Lower lobe of right lung (tissue), 2 donors: ENCODE data around the gene PREP. TPM values are rescaled to one million over a fixed set of nuclear protein-coding genes. Genes with fewer than 3 reads are reported as not detected.

Source experiments
- ATAC-seq, 2 donors: fragments of 200-7000 bp; cut with Tn5 transposase; one replicate each; pipeline ENCODE4 v1.9.1; 2020 to 2022; ENCODE audit warnings: mild to moderate bottlenecking in 2 of 2, moderate library complexity in 2 of 2
- DNase-seq: peaks from one replicate; pipeline ENCODE4 v3.0.0-alpha.2; 2020
- H3K27ac ChIP-seq: fragments of 200-600 bp; one replicate; pipeline ENCODE4 v1.8.0; 2022
- H3K27me3 ChIP-seq: fragments of 200-600 bp; one replicate; pipeline ENCODE4 v1.8.0; 2022; ENCODE audit warnings: low read depth
- H3K36me3 ChIP-seq: fragments of 200-600 bp; one replicate; pipeline ENCODE4 v1.8.0; 2022; ENCODE audit warnings: mild to moderate bottlenecking
- H3K4me1 ChIP-seq: fragments of 200-600 bp; one replicate; pipeline ENCODE4 v1.8.0; 2022
- H3K4me3 ChIP-seq: fragments of 200-600 bp; one replicate; pipeline ENCODE4 v1.8.0; 2022; ENCODE audit warnings: mild to moderate bottlenecking
- H3K9me3 ChIP-seq: fragments of 200-600 bp; one replicate; pipeline ENCODE4 v1.8.0; 2022
- intact Hi-C: fragments of 100-400 bp; cut with DNase I; formaldehyde crosslinking; loops from one replicate; pipeline ENCODE4 v1.11.0; 2022
- total RNA-seq: library from RNA; stranded (reverse); fragmentation: NEBNext Ultra II Directional; extraction: Animal tissue kit (Norgen Biotek cat#: 25700); gene quantifications from one replicate; pipeline ENCODE4 v1.2.1, GENCODE V29; 2021
- TF ChIP-seq, protein P1 (sequence below): fragments of 200-600 bp; IDR thresholded peaks from one replicate; pipeline ENCODE4 v1.8.0; 2022; ENCODE audit warnings: antibody characterized with exemption, mild to moderate bottlenecking
- donor health status: DM: no; HTN: yes; CAD: no; lungs with severe emphysema.

The PREP gene
- total RNA-seq, 1 donor from 2014 or later = 30.0 TPM

DNA sequence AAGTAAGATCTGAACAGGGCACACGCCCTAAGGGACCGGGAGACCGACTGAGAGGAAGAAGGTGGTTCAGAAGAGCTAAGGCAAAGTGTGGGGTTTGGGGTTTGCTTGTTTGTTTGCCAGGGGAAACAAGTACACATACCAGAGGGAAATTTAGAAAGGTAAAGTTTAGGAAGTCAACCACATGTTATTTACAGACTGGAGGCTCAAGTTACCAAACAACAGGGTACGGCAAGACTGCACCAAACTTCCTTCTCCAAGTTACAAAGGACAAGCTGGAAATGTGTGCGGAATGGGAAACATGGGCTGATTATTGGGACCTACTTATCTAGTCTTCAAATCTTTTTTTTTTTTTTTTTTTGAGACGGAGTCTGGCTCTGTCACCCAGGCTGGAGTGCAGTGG is 11.2 kb downstream of the PREP start:
- ATAC-seq (no peak), DNase-seq (no peak)
- no peaks in the 10 kb centered on the region for H3K27me3 ChIP-seq
- no peaks in the 10 kb centered on the region for H3K9me3 ChIP-seq
- no peak overlapping the region for H3K4me3 ChIP-seq
- peaks cover 22% of the 10 kb centered on the region for H3K36me3 ChIP-seq
- intact Hi-C loops = no loop called here
- TF ChIP-seq, protein P1, sequence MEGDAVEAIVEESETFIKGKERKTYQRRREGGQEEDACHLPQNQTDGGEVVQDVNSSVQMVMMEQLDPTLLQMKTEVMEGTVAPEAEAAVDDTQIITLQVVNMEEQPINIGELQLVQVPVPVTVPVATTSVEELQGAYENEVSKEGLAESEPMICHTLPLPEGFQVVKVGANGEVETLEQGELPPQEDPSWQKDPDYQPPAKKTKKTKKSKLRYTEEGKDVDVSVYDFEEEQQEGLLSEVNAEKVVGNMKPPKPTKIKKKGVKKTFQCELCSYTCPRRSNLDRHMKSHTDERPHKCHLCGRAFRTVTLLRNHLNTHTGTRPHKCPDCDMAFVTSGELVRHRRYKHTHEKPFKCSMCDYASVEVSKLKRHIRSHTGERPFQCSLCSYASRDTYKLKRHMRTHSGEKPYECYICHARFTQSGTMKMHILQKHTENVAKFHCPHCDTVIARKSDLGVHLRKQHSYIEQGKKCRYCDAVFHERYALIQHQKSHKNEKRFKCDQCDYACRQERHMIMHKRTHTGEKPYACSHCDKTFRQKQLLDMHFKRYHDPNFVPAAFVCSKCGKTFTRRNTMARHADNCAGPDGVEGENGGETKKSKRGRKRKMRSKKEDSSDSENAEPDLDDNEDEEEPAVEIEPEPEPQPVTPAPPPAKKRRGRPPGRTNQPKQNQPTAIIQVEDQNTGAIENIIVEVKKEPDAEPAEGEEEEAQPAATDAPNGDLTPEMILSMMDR = no peak
- peaks cover 7% of the 10 kb centered on the region for H3K4me1 ChIP-seq
- no peak overlapping the region for H3K27ac ChIP-seq

DNA sequence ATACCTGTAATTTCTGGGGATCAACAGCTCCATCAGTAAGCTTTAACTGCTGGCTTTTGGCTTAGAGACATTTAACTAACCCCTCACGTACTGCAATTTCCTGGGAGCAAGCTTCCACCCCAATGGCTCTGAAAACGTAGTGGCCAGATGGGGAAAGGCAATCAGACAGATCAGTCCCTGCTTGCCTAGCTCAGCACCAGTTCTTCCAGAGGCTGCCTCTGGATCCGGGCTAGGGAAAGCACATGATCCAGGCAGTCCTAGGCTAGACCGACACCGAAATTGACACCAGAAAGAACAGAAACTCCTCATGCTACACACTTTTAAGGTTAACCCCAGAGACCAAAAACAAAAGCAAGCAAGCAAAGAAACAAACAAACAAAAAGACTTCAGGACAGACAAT is 13.3 kb downstream of the PREP start:
- Histone ChIP-seq H3K9me3 (no peaks in the 10 kb centered on the region), H3K27ac (no peak overlapping the region), H3K4me3 (no peak overlapping the region), H3K27me3 (no peaks in the 10 kb centered on the region), H3K4me1 (peaks cover 7% of the 10 kb centered on the region), H3K36me3 (peaks cover 9% of the 10 kb centered on the region)
- no peak for ATAC-seq
- intact Hi-C loops = no loop called here
- TF ChIP-seq, protein P1 = no peak
- DNase-seq = no peak

DNA sequence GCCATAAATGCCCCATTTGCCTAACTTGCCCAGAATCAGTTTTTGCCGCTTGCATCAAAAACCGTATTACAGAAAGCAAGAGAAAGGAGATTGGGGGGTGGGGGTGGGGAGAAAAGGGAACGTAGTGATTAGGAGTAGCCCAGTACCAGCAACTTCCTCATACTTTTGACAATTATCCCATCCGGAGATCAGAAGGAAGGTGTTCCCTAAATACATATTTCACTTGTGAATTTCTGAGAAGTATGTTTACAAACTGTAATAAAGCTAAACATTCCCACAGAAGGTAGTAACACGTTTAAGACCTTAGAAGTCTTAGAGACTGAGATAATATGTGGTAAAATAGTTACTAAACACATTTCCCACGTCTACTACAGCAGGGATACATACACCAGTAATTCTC is 14.5 kb downstream of the PREP start:
- intact Hi-C loops = no loop called here
- TF ChIP-seq, protein P1 = no peak
- Histone ChIP-seq H3K4me1 (peaks cover 7% of the 10 kb centered on the region), H3K9me3 (no peaks in the 10 kb centered on the region), H3K27me3 (no peaks in the 10 kb centered on the region), H3K4me3 (no peak overlapping the region), H3K36me3 (peaks cover 16% of the 10 kb centered on the region), H3K27ac (no peak overlapping the region)
- ATAC-seq (peak; percentile 34 to 68), DNase-seq (no peak)

DNA sequence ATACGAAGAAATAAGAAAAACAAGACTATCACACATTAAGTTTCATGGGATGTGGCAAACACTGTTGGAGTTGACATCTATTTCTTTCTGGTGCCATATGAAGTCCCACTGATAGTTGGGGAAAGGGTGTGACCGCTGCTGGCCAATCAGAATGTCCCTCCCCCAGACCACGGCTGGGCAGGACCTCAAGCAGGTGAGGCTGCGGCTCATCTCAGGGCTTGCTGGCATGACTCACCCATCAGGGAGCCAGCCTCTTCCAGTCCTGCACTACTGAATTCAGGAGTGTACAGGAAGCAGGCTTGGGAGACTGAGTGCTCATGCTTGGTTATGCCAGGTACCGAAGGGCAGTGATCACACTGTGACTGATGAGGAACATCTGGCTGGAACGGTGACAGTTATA is 18.9 kb downstream of the PREP start:
- Histone ChIP-seq H3K27ac (no peak overlapping the region), H3K9me3 (no peaks in the 10 kb centered on the region), H3K4me1 (peaks cover 12% of the 10 kb centered on the region), H3K27me3 (no peaks in the 10 kb centered on the region), H3K36me3 (peaks cover 7% of the 10 kb centered on the region), H3K4me3 (no peak overlapping the region)
- TF ChIP-seq, protein P1 = no peak
- intact Hi-C loops = no loop called here
- ATAC-seq (no peak), DNase-seq (no peak)

DNA sequence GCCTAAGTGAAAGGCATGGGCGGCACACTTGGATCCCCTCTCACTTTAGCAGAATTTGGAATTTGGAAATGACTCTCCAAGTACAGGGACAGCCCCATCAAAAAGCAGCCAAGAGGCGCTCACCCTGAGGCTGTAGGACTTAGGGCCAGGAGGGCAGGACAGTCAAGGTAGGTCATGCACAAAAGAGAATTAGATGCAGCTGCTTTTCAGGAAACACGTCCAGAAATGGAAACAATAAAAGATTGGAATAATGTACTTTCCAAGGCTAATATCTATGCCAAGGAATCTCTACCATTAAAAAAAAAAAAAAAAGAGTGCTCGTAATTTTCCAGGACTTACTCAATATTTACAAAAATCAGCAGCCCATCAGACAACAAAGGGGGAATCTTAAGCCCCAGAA is 19.9 kb downstream of the PREP start:
- Histone ChIP-seq H3K9me3 (no peaks in the 10 kb centered on the region), H3K36me3 (peaks cover 7% of the 10 kb centered on the region), H3K4me1 (peaks cover 5% of the 10 kb centered on the region), H3K27me3 (no peaks in the 10 kb centered on the region), H3K4me3 (no peak overlapping the region), H3K27ac (no peak overlapping the region)
- DNase-seq (no peak), ATAC-seq (no peak)
- intact Hi-C loops = no loop called here
- TF ChIP-seq, protein P1 = no peak

DNA sequence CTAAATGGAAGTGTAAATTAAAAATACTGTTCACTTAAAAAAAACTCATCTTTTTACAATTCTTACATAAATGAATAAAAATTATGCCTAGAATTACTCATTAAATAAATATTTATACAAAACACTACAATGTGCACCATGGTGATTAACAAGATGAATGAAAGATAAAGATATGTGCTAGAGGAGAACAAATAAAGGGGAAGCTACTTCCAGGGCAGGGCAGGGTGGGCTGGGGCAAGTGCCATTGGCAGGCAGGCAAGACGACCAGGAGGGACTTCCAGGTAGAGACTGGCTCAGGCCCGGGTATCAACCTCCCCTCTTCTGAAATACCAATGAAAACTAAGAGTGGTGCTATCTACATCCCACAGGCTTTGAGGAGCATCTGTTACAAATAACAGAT is 20.4 kb downstream of the PREP start:
- DNase-seq (no peak), ATAC-seq (peak in 1 of 2 donors; percentile 21)
- Histone ChIP-seq H3K4me3 (no peak overlapping the region), H3K4me1 (peaks cover 5% of the 10 kb centered on the region), H3K27me3 (no peaks in the 10 kb centered on the region), H3K36me3 (peaks cover 7% of the 10 kb centered on the region), H3K27ac (no peak overlapping the region), H3K9me3 (no peaks in the 10 kb centered on the region)
- TF ChIP-seq, protein P1 = no peak
- intact Hi-C loops = no loop called here
